ENCODE measurements around the gene TMEM150A. TPM values are rescaled to one million over a fixed set of nuclear protein-coding genes. Genes with fewer than 3 reads are reported as not detected.
"Not testable (repeated sequence)": the region's sequence is repeated elsewhere in the genome, so short reads cannot be mapped to it uniquely, and the experiment has no call there.

Gene TMEM150A
- total RNA-seq, 2 experiments from 2014 or later, result 5.3 to 7.0 TPM

DNA sequence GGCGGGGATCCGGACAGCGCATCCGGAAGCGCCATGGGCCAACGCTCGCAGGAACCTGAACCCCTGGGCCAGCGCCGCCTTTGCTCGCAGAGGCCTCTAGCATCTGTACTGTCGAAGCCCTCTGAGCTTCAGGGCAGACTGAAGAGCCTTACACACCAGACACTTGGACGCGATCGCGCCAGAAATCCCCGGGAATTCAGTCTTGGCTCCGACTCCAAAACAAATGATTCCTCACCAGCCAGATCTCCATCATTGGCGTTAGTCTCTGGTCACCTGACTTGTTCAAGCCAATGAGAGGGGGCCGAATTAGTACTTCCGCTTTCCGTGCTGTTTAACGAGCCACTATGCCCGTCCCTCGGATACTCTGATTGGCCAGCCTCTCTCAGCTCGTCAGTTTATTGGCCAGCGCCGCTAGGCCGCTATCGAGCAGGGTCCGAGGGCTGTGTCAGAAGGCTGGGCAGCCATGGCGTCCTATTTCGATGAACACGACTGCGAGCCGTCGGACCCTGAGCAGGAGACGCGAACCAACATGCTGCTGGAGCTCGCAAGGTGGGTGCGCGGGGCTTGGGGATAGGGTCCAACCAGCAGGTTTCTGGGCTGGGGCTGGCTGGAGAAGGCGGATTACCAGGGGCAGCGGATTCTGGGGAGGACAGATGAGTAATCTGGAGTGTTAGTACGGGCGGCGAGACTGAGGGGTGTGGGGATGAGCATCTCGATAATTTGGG is 7.0 kb downstream of the TMEM150A start, which contains the start of gene RNF181:
Gene RNF181 (plus strand): TSS at position 445 of the 725 bp plus-strand sequence. CDS start 19 bp downstream, at position 464.
- peak within 1 kb of the TSS; percentile 95 for H3K4me3 Mint-ChIP-seq
- H3K9me3 Mint-ChIP-seq, result no peaks in the 10 kb centered on the region
- ATAC-seq (ENCODE audit: low read depth) (peak; percentile 100), DNase-seq (peak; percentile 83)
- H3K27ac Mint-ChIP-seq, result peak within 1 kb of the TSS; percentile 93
- no peaks in the 10 kb centered on the region for H3K27me3 Mint-ChIP-seq
- POLR2A ChIA-PET, result interaction anchor here (0.6 to 4.0 kb wide), 19 partner anchors 7 to 268 kb away, joined by 3 to 44 read pairs (median 6); partner anchors contain the start of genes C2orf68, ELMOD3, GGCX and MAT2A
- peaks cover 7% of the 10 kb centered on the region for H3K36me3 Mint-ChIP-seq
- H3K4me1 Mint-ChIP-seq, result peaks cover 27% of the 10 kb centered on the region

DNA sequence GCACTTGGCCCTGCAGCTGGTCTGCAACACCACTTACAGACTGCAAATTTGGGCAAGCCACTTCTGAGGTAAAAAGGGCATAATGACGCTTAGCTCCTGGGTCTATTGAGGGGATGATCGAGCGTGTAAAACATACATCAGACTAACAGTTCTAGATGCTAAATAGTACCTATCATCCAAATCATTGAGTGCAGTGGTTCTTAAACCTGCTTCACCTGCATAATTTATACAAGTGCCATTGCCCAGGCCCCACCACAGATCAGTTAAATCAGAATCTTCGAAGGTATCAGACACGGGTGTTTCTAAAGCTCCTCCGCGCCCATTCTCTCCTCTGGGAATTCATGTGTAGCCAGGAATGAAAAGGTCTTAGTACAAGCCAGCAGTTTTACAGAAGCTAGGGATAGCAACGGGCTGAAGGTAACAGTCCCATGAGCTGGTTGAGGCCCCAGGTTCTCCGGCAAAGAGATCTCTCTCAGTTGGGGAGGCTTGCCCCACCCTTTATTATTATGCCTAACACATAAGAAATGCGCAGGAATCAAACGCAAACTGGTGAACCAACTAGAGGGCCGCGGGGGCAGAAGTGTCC is 7.7 kb downstream of the TMEM150A start:
- H3K9me3 Mint-ChIP-seq, result no peaks in the 10 kb centered on the region

DNA sequence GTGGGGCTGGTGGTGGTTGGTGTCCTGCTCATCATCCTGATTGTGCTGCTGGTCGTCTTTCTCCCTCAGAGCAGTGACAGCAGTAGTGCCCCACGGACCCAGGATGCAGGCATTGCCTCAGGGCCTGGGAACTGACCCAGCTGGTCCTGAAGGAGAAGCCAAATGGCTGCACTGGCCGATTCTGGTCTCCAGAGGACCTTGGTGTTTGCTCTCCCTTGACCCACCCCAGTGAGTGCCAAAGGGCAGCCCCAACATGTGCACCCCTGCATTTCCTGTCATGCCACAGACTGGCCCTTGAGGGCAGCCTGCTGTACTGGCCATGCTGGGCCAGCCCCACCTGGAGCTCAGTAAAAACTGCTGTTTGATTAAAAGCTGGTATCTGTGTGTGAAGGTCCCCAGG is 9.5 kb downstream of the TMEM150A start:
- POLR2A ChIA-PET, result interaction anchor here (1.1 to 4.0 kb wide), 4 partner anchors 13 to 23 kb away, joined by 4 to 37 read pairs (median 5); partner anchors contain the start of genes C2orf68 and USP39
- Mint-ChIP-seq H3K4me3 (no peak overlapping the region), H3K27me3 (no peaks in the 10 kb centered on the region), H3K27ac (no peak overlapping the region), H3K36me3 (peaks cover 10% of the 10 kb centered on the region), H3K4me1 (peaks cover 43% of the 10 kb centered on the region), H3K9me3 (no peaks in the 10 kb centered on the region)
- ATAC-seq (ENCODE audit: low read depth) (no peak), DNase-seq (no peak)

More for the DNA sequence above, 7.7 kb downstream of the TMEM150A start:
- no peaks in the 10 kb centered on the region for H3K27me3 Mint-ChIP-seq
- ATAC-seq (ENCODE audit: low read depth) (no peak), DNase-seq (no peak)
- POLR2A ChIA-PET, result interaction anchor here (0.6 to 4.0 kb wide), 17 partner anchors 7 to 267 kb away, joined by 3 to 44 read pairs (median 6); partner anchors contain the start of genes C2orf68, ELMOD3, GGCX and MAT2A
- peak overlapping the region; percentile 93 for H3K27ac Mint-ChIP-seq
- H3K4me3 Mint-ChIP-seq, result peak overlapping the region; percentile 95
- peaks cover 31% of the 10 kb centered on the region for H3K4me1 Mint-ChIP-seq
- H3K36me3 Mint-ChIP-seq, result peaks cover 7% of the 10 kb centered on the region

DNA sequence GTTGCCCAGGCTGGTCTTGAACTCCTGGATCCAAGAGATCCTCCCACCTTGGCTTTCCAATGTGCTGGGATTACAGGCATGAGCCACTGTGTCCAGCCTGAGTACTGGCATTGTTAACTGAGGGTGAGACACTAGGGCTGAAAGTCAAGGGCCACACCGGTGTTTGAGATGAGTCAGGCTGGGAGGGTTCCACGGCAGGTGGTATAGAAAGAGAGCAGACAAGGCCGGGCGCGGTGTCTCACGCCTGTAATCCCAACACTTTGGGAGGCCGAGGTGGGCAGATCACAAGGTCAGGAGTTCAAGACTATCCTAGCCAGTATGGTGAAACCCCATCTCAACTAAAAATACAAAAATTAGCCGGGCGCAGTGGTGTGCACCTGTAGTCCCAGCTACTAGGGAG is 10.2 kb downstream of the TMEM150A start:
- not testable (repeated sequence) for DNase-seq; ATAC-seq (ENCODE audit: low read depth); H3K36me3 Mint-ChIP-seq; H3K27ac Mint-ChIP-seq; H3K4me3 Mint-ChIP-seq; H3K9me3 Mint-ChIP-seq; H3K27me3 Mint-ChIP-seq
- POLR2A ChIA-PET, result interaction anchor here (1.1 to 1.8 kb wide), 2 partner anchors 13 to 24 kb away, joined by 4 to 6 read pairs; partner anchors contain the start of gene USP39
- H3K4me1 Mint-ChIP-seq, result peaks cover 48% of the 10 kb centered on the region

DNA sequence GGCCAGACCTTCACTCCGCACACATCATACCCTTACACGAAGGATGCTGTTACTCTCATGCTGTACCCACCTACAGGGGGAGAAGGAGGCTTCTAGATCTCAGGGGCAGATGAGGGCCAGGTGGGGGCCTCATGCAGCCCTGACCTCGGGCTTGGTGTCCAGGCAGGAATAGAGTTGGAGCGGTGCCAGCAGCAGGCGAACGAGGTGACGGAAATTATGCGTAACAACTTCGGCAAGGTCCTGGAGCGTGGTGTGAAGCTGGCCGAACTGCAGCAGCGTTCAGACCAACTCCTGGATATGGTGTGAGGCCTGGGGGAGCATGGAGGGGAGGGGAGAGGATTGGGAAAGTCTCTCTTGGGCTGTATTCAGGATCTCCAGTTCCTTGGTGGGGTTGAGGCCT is 10.9 kb downstream of the TMEM150A start:
- peaks cover 42% of the 10 kb centered on the region for H3K4me1 Mint-ChIP-seq
- peaks cover 10% of the 10 kb centered on the region for H3K36me3 Mint-ChIP-seq
- POLR2A ChIA-PET, result interaction anchor here (0.9 kb wide), 1 partner anchor 17 kb away, joined by 4 read pairs; no protein-coding TSS in a partner anchor
- no peaks in the 10 kb centered on the region for H3K27me3 Mint-ChIP-seq
- H3K9me3 Mint-ChIP-seq, result no peaks in the 10 kb centered on the region
- H3K27ac Mint-ChIP-seq, result no peak overlapping the region
- no peak overlapping the region for H3K4me3 Mint-ChIP-seq
- DNase-seq, result no peak
- no peak for ATAC-seq (ENCODE audit: low read depth)

DNA sequence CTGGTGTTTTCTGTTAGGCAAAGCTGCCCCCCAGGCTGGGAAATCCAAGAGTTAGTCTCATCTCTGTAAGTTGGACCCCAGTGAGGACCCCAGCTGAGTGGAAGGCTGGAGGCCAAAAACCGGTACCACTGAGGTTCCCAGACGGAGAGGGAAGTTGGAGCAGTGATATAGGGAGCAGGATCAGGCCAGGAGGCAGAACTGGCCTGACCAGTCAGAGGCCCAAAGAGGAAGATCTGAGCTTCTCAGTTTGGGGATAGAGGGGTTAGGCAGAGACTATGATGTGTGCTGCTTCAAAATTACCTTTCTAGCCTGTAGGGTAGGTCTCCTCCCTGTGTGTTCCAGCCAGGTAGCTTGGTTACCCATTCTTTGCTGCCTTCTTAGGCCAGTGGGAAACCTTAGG is 11.5 kb downstream of the TMEM150A start:
- no peak for ATAC-seq (ENCODE audit: low read depth)
- no peak overlapping the region for H3K4me3 Mint-ChIP-seq
- H3K9me3 Mint-ChIP-seq, result no peaks in the 10 kb centered on the region
- H3K27me3 Mint-ChIP-seq, result no peaks in the 10 kb centered on the region
- peaks cover 43% of the 10 kb centered on the region for H3K4me1 Mint-ChIP-seq
- POLR2A ChIA-PET, result interaction anchor here (0.9 kb wide), 1 partner anchor 18 kb away, joined by 4 read pairs; no protein-coding TSS in a partner anchor
- no peak overlapping the region for H3K27ac Mint-ChIP-seq
- no peak for DNase-seq
- H3K36me3 Mint-ChIP-seq, result peaks cover 10% of the 10 kb centered on the region

DNA sequence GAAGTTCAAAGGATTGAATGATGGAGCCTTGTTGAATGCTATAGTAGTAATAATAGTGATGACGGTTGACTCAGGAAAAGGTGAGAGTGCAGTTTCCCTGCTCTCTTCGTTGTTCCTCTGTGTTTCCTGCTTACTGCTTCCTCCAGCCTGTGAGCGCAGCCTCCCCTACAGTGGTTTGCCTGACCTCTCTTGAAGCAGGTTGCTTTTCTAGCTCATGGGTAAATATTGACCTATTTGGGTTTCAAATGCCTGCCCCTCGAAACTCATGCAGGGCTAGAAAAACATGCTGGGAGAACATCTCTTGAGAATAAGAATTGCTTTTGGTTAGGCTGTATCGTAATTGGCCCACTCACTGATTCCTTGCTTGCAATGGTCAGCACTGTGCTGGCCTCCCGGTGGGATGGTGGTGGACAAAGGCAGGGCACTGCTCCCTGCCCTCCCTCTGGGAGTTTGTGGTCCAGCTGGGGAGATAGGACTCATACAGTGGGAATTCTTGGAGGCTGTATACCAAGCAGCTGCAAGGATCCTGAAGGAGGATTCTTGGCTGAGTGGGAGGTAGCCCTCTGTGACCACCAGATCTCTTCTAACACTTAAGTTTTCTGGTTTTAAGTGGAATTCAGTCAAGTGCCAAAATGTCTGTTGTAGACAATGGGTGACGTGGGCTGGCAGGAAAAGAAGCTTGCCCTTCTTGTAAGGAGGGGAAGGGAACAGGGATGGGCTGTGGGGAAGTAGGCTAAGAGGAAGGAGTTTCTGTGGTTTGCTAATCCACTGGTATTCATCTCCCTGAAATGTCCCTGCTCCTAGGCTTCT is 12.3 kb downstream of the TMEM150A start:
- POLR2A ChIA-PET, result interaction anchor here (0.5 kb wide), 1 partner anchor 13 kb away, joined by 12 read pairs; the partner anchor contains the start of gene VAMP8
- Mint-ChIP-seq H3K36me3 (peaks cover 7% of the 10 kb centered on the region), H3K4me1 (peaks cover 49% of the 10 kb centered on the region), H3K27me3 (no peaks in the 10 kb centered on the region), H3K4me3 (no peak overlapping the region), H3K27ac (peak overlapping the region; percentile 56), H3K9me3 (no peaks in the 10 kb centered on the region)
- ATAC-seq (ENCODE audit: low read depth), result no peak
- no peak for DNase-seq

DNA sequence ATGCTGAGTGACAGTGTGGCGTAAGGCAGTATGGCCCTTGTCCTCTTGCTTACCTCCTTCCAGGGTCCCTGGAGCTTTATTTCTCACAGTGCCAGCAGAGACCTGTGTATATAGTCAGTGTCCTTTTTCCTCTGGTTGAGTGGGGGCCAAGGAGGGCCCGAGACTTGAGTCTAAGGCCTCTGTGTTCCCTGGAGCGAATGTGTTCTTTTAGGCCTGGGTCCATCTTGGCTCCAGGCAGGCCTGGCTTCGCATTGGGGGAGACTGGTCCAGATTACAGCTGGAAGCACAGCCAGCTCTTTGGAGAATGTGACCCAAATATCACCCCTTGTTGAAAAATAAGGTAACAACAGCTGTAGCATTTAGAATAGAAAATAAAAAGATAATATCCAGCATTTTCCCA is 13.3 kb downstream of the TMEM150A start:
- no peak overlapping the region for H3K4me3 Mint-ChIP-seq
- POLR2A ChIA-PET, result no interaction called here
- no peak overlapping the region for H3K27ac Mint-ChIP-seq
- H3K36me3 Mint-ChIP-seq, result peaks cover 7% of the 10 kb centered on the region
- no peak for DNase-seq
- H3K4me1 Mint-ChIP-seq, result peaks cover 46% of the 10 kb centered on the region
- no peaks in the 10 kb centered on the region for H3K27me3 Mint-ChIP-seq
- H3K9me3 Mint-ChIP-seq, result no peaks in the 10 kb centered on the region
- no peak for ATAC-seq (ENCODE audit: low read depth)

DNA sequence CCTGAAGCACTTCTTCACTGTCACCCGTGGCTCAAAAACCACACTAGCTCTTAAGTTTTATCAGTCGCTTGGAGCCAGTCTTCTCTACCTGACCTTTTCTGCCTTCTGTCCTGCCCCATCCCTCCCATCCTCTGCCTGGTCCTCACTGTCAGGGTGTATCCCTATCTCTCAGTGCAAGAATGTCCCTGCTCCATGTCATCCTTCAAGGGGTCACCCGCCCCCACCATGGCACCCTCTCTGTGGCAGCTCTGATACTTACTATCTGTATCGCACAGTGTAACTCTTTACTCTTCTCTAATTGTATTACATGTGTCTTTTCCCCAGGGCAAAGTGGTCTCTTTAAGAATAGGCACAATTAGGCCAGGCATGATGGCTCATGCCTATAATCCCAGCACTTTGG is 13.9 kb downstream of the TMEM150A start:
- Mint-ChIP-seq H3K4me3 (no peak overlapping the region), H3K4me1 (peaks cover 46% of the 10 kb centered on the region)

DNA sequence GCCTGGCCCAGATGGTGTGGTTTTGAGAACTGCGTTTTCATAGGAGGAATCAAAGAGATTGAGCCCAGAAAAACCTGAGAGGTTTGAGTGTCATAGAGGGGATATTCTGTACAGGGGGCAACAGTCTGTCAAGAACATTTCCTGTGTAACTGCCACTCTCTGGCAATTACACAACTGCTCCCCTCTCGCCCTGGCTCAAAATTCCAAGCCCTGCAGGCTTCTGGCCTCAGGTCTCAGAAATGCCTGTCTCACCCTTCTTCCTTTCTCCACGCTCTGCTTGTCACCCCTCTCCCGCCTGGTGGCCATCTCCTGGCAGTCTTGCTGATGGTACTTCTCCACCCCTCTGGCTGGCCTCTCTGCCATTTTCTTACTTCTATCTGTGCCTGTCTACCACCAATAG is 14.3 kb downstream of the TMEM150A start:
- Mint-ChIP-seq H3K27ac (peak overlapping the region; percentile 59), H3K9me3 (no peaks in the 10 kb centered on the region), H3K4me3 (no peak overlapping the region), H3K4me1 (peaks cover 50% of the 10 kb centered on the region), H3K36me3 (peaks cover 10% of the 10 kb centered on the region), H3K27me3 (no peaks in the 10 kb centered on the region)
- POLR2A ChIA-PET, result interaction anchor here (1.2 to 1.9 kb wide), 4 partner anchors 7 to 23 kb away, joined by 4 to 8 read pairs (median 6); partner anchors contain the start of genes C2orf68 and RNF181
- ATAC-seq (ENCODE audit: low read depth) (no peak), DNase-seq (no peak)

More for the DNA sequence above, 13.9 kb downstream of the TMEM150A start:
- ATAC-seq (ENCODE audit: low read depth), result no peak
- H3K9me3 Mint-ChIP-seq, result no peaks in the 10 kb centered on the region
- POLR2A ChIA-PET, result no interaction called here
- H3K27me3 Mint-ChIP-seq, result no peaks in the 10 kb centered on the region
- no peak for DNase-seq
- peak overlapping the region; percentile 59 for H3K27ac Mint-ChIP-seq
- H3K36me3 Mint-ChIP-seq, result peaks cover 7% of the 10 kb centered on the region

DNA sequence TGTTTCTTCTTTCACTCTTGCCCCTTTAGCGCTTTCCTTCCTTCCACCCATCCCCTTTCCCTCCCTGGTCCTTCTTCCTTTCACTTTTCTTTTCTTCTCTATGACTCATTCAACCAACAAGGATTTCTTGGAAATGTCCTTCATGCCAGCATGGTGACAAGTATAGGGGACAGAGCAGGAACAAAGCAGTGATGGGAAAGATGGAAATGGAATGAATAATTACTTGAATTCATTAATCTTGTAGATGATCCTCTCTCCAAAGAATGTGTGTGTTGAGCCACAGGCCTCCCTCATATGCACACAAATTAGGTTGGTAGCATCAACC is 16.8 kb downstream of the TMEM150A start:
- no peak for ATAC-seq (ENCODE audit: low read depth)
- DNase-seq, result no peak
- peaks cover 19% of the 10 kb centered on the region for H3K36me3 Mint-ChIP-seq
- no peaks in the 10 kb centered on the region for H3K9me3 Mint-ChIP-seq
- H3K27ac Mint-ChIP-seq, result peak overlapping the region; percentile 92
- H3K4me3 Mint-ChIP-seq, result peak overlapping the region; percentile 97
- POLR2A ChIA-PET, result interaction anchor here (1.0 to 2.9 kb wide), 6 partner anchors 10 to 167 kb away, joined by 3 to 44 read pairs (median 6); partner anchors contain the start of genes C2orf68, GGCX, MAT2A and RNF181
- H3K4me1 Mint-ChIP-seq, result peaks cover 55% of the 10 kb centered on the region
- no peaks in the 10 kb centered on the region for H3K27me3 Mint-ChIP-seq

DNA sequence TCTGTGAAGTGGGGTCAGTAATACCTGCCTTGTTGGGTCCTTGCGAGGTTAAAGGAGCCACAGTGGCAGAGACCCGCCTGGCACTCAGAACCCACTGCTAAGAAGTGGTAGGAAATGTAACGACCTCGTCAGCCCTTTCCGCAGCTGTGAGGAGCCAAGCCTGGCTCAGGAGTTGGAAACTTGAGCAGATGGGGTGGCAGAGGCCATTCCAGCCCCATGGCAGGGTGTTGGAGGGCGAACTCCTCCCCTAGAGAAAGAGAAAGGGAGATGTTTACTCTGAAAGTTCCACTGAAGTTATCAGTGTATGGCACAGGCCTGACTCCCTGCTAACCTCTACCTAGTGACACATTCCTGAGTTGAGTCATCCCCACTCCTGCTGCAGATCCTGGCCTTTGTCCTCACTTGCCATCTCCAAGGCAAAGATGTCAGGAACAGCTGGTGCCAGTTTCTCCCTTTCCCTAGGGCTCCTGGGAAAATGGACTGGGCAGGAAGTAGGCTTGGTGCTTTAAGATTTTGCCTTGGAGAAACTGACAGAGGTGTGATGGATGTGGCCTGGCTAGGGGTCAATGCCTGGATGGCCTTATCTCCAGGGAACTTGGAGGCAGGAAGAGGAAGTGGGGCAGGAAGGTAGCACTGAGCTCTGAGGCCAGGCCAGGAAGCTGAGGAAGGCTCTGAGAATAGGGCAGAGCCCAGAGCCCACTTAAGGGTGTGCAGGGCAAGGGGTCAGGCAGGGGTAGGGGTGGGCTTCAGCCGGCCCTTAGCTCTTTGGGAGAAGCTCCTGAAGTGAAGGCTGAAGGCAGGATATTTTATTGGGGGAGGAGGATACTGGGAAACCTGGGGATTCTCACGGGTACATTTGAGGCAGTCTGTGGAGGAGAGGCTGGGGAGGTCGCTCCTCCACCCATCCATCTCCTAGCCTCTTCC is 17.4 kb downstream of the TMEM150A start:
- DNase-seq (peak; percentile 59), ATAC-seq (ENCODE audit: low read depth) (peak; percentile 36)
- POLR2A ChIA-PET, result interaction anchor here (1.0 to 2.9 kb wide), 7 partner anchors 11 to 166 kb away, joined by 3 to 44 read pairs (median 6); partner anchors contain the start of genes C2orf68, GGCX, MAT2A and RNF181
- Mint-ChIP-seq H3K4me3 (peak overlapping the region; percentile 97), H3K4me1 (peaks cover 55% of the 10 kb centered on the region), H3K36me3 (peaks cover 23% of the 10 kb centered on the region), H3K27me3 (no peaks in the 10 kb centered on the region), H3K9me3 (no peaks in the 10 kb centered on the region), H3K27ac (peak overlapping the region; percentile 92)
